ACC112 (cell line): ENCODE results near the gene SH3RF3.
"Not testable (repeated sequence)": the region's sequence is repeated elsewhere in the genome, so short reads cannot be mapped to it uniquely, and the experiment has no call there.

Source experiments
- H2AFZ ChIP-seq: fragments of 200-600 bp; sonication (generic); one replicate; pipeline ENCODE4 v1.6.0; 2017; ENCODE audit warnings: antibody characterized with exemption, low read length; ENCODE audit not compliant: unreplicated experiment
- H3K27ac ChIP-seq: fragments of 200-600 bp; sonication (generic); 2 replicates; pipeline ENCODE4 v1.5.1; 2014; ENCODE audit warnings: low read depth, mild to moderate bottlenecking, antibody characterized with exemption, low read length, moderate library complexity
- H3K27me3 ChIP-seq: fragments of 200-600 bp; sonication (generic); 2 replicates; pipeline ENCODE4 v1.6.1; 2014; ENCODE audit warnings: mild to moderate bottlenecking, antibody characterized with exemption, low read length, moderate library complexity, mixed read lengths; ENCODE audit not compliant: insufficient read depth
- H3K36me3 ChIP-seq: fragments of 200-600 bp; sonication (generic); 2 replicates; pipeline ENCODE4 v1.6.1; 2016; ENCODE audit warnings: mild to moderate bottlenecking, antibody characterized with exemption, low read length, moderate library complexity, mixed read lengths; ENCODE audit not compliant: insufficient read depth
- H3K4me1 ChIP-seq: fragments of 200-600 bp; sonication (generic); one replicate; pipeline ENCODE4 v1.6.1; 2016; ENCODE audit warnings: low read length, mixed read lengths; ENCODE audit not compliant: insufficient read depth, unreplicated experiment, control insufficient read depth
- H3K4me3 ChIP-seq: fragments of 200-600 bp; sonication (generic); 2 replicates; pipeline ENCODE4 v1.5.1; 2014; ENCODE audit warnings: mild to moderate bottlenecking, low read depth, low read length
- H3K79me2 ChIP-seq: fragments of 200-600 bp; sonication (generic); one replicate; pipeline ENCODE4 v1.6.0; 2016; ENCODE audit warnings: low read length; ENCODE audit not compliant: control insufficient read depth, unreplicated experiment, insufficient read depth

The SH3RF3 gene

GRCh38 chr2:109158237-109158636 lies 29.2 kb downstream of the SH3RF3 start:
- peaks cover 67% of the 10 kb centered on the region for H3K79me2 ChIP-seq
- H3K4me1 ChIP-seq, result peaks cover 5% of the 10 kb centered on the region
- H2AFZ ChIP-seq, result no peak overlapping the region
- H3K36me3 ChIP-seq, result no peaks in the 10 kb centered on the region
- H3K27ac ChIP-seq, result no peak overlapping the region
- H3K4me3 ChIP-seq, result no peak overlapping the region
- no peaks in the 10 kb centered on the region for H3K27me3 ChIP-seq

- H3K36me3 ChIP-seq, result no peaks in the 10 kb centered on the region
- H3K4me3 ChIP-seq, result no peak overlapping the region
- no peak overlapping the region for H3K27ac ChIP-seq
- H3K27me3 ChIP-seq, result no peaks in the 10 kb centered on the region
- peaks cover 11% of the 10 kb centered on the region for H3K4me1 ChIP-seq
- no peak overlapping the region for H2AFZ ChIP-seq
- H3K79me2 ChIP-seq, result peaks cover 69% of the 10 kb centered on the region
Observed at GRCh38 chr2:109159096-109159495, 30.1 kb downstream of the SH3RF3 start.

GRCh38 chr2:109160714-109161440 lies 31.9 kb downstream of the SH3RF3 start:
- no peak overlapping the region for H3K27ac ChIP-seq

GRCh38 chr2:109162367-109162766 lies 33.4 kb downstream of the SH3RF3 start:
- H2AFZ ChIP-seq, H3K27ac ChIP-seq, H3K27me3 ChIP-seq, H3K36me3 ChIP-seq, H3K4me3 ChIP-seq: not testable (repeated sequence)
- Histone ChIP-seq H3K4me1 (peaks cover 38% of the 10 kb centered on the region), H3K79me2 (peaks cover 54% of the 10 kb centered on the region)

More at GRCh38 chr2:109160714-109161440, 31.9 kb downstream of the SH3RF3 start:
- H2AFZ ChIP-seq, result no peak overlapping the region
- no peaks in the 10 kb centered on the region for H3K27me3 ChIP-seq
- no peak overlapping the region for H3K4me3 ChIP-seq
- H3K79me2 ChIP-seq, result peaks cover 64% of the 10 kb centered on the region
- H3K36me3 ChIP-seq, result no peaks in the 10 kb centered on the region
- H3K4me1 ChIP-seq, result peaks cover 27% of the 10 kb centered on the region

GRCh38 chr2:109162999-109163398 lies 34.0 kb downstream of the SH3RF3 start:
- Histone ChIP-seq H3K79me2 (peaks cover 53% of the 10 kb centered on the region), H2AFZ (no peak overlapping the region), H3K27ac (no peak overlapping the region; the same call in 1 of the 2 replicates), H3K36me3 (no peaks in the 10 kb centered on the region), H3K27me3 (no peaks in the 10 kb centered on the region), H3K4me3 (no peak overlapping the region), H3K4me1 (peaks cover 44% of the 10 kb centered on the region)

- no peaks in the 10 kb centered on the region for H3K36me3 ChIP-seq
- peaks cover 59% of the 10 kb centered on the region for H3K79me2 ChIP-seq
- H3K27ac ChIP-seq, result peak overlapping the region; percentile 92
Observed at GRCh38 chr2:109164311-109164710, 35.3 kb downstream of the SH3RF3 start.

GRCh38 chr2:109164739-109165221 lies 35.8 kb downstream of the SH3RF3 start:
- no peaks in the 10 kb centered on the region for H3K36me3 ChIP-seq
- peaks cover 52% of the 10 kb centered on the region for H3K4me1 ChIP-seq
- no peak overlapping the region for H3K4me3 ChIP-seq
- no peak overlapping the region for H2AFZ ChIP-seq
- H3K27me3 ChIP-seq, result no peaks in the 10 kb centered on the region
- H3K27ac ChIP-seq, result peak overlapping the region; percentile 92
- peaks cover 62% of the 10 kb centered on the region for H3K79me2 ChIP-seq

More at GRCh38 chr2:109164311-109164710, 35.3 kb downstream of the SH3RF3 start:
- H3K4me1 ChIP-seq, result peaks cover 50% of the 10 kb centered on the region
- no peak overlapping the region for H2AFZ ChIP-seq
- no peak overlapping the region for H3K4me3 ChIP-seq
- H3K27me3 ChIP-seq, result no peaks in the 10 kb centered on the region

GRCh38 chr2:109166811-109167210 lies 37.8 kb downstream of the SH3RF3 start:
- Histone ChIP-seq H3K27ac (peak overlapping the region; percentile 92), H3K27me3 (no peaks in the 10 kb centered on the region), H3K4me1 (peaks cover 66% of the 10 kb centered on the region)

GRCh38 chr2:109168086-109168485 lies 39.1 kb downstream of the SH3RF3 start:
- Histone ChIP-seq H3K27me3 (no peaks in the 10 kb centered on the region), H2AFZ (no peak overlapping the region), H3K27ac (no peak overlapping the region), H3K79me2 (peaks cover 58% of the 10 kb centered on the region), H3K4me3 (no peak overlapping the region), H3K4me1 (peaks cover 78% of the 10 kb centered on the region), H3K36me3 (no peaks in the 10 kb centered on the region)

More at GRCh38 chr2:109166811-109167210, 37.8 kb downstream of the SH3RF3 start:
- Histone ChIP-seq H2AFZ (no peak overlapping the region), H3K4me3 (peak overlapping the region; percentile 30), H3K36me3 (no peaks in the 10 kb centered on the region), H3K79me2 (peaks cover 55% of the 10 kb centered on the region)

- no peaks in the 10 kb centered on the region for H3K27me3 ChIP-seq
- H3K4me3 ChIP-seq, result no peak overlapping the region
- no peak overlapping the region for H3K27ac ChIP-seq
- no peaks in the 10 kb centered on the region for H3K36me3 ChIP-seq
- H3K4me1 ChIP-seq, result peaks cover 83% of the 10 kb centered on the region
- H3K79me2 ChIP-seq, result peaks cover 61% of the 10 kb centered on the region
- H2AFZ ChIP-seq, result no peak overlapping the region
Observed at GRCh38 chr2:109168716-109169115, 39.7 kb downstream of the SH3RF3 start.

GRCh38 chr2:109170645-109171044 lies 41.6 kb downstream of the SH3RF3 start:
- H3K4me1 ChIP-seq, result peaks cover 77% of the 10 kb centered on the region
- peak overlapping the region; percentile 63; the same call in 1 of the 2 replicates for H3K4me3 ChIP-seq
- no peaks in the 10 kb centered on the region for H3K36me3 ChIP-seq
- peaks cover 70% of the 10 kb centered on the region for H3K79me2 ChIP-seq
- no peaks in the 10 kb centered on the region for H3K27me3 ChIP-seq
- H3K27ac ChIP-seq, result peak overlapping the region; percentile 96
- H2AFZ ChIP-seq, result no peak overlapping the region
